ENCODE results near the gene OR4E1.

Gene OR4E1

DNA sequence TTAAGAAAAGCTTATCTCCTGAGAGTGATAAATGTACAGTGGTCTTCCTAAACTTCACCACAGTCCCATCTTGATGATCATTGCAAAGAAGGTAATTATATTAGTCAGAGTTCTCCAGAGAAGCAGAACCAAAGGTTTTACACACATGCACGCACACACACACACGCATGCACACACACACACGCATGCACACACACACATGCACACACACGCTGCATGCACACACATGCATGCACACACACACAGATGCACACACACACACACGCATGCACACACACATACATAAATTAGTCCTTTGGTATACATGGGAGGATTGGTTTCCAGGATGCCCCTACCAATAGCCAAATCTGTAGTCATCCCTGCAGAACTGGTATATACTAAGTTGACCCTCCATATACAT is 19.4 kb downstream of the OR4E1 start:
- ChIA-PET CTCF (no interaction called here), POLR2A (no interaction called here)
- Histone ChIP-seq H3K4me3 (ENCODE audit: control insufficient read depth in 1 of 7, extremely low read depth in 1 of 7, insufficient read depth in 4 of 7, low read depth in 2 of 7, low read length in 6 of 7) (no peak overlapping the region), H3K27ac (ENCODE audit: insufficient read depth in 1 of 2, low read depth in 1 of 2, low read length in 2 of 2, poor library complexity in 1 of 2, severe bottlenecking in 2 of 2) (no peak overlapping the region), H3K36me3 (ENCODE audit: control insufficient read depth in 4 of 4, insufficient read depth in 4 of 4, low read length in 3 of 4) (no peaks in the 10 kb centered on the region), H3K4me1 (ENCODE audit: control extremely low read depth in 1 of 4, control insufficient read depth in 4 of 4, insufficient read depth in 4 of 4, low read length in 3 of 4) (peaks cover 0 to 5% (median 2%) of the 10 kb centered on the region in 4 experiments), H3K27me3 (replicated peaks in 2 of 5; ENCODE audit: control insufficient read depth in 4 of 5, insufficient read depth in 5 of 5, low read length in 4 of 5) (peaks cover 0 to 5% (median 2%) of the 10 kb centered on the region in 5 experiments), H3K9me3 (ENCODE audit: control extremely low read depth in 1 of 5, control insufficient read depth in 4 of 5, insufficient read depth in 2 of 5, low read depth in 1 of 5, low read length in 4 of 5) (no peaks in the 10 kb centered on the region)
- 90% methylated on average over 2 of the region's 5 CpGs for WGBS (ENCODE audit: insufficient coverage)
- no peak for DNase-seq

DNA sequence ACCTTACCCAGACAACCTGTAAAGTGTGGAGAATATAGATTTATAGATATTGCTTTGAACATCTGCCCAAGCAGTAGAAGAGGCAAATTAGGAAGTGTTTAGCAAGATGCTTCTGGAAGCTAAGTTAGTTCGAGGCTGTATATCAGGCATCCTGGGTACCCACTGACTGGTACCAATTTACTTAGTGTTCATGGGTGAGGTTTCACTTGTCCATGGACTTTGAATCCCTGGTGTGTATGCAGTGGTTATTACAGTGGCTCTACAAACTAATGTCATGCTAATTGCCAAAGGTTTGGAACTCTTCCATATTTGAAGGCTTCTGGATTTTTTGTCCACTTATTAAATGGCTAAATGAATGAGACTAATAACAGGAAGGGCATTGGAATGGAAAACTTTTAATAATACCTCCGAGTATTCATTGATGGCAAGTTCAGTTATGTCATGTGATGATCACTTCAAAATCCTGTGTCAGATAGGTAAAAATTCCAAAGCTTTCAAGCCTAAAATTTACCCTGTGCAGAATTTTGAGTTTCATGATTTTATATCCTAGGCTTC is 20.2 kb downstream of the OR4E1 start, which contains the start of gene OR4E2:
OR4E2 (plus strand) TSS at position 505 of the 555 bp plus-strand sequence. CDS start 11,248 bp downstream, outside the sequence.
- WGBS (ENCODE audit: insufficient coverage) = 88% methylated on average over 1 of the region's 2 CpGs
- Histone ChIP-seq H3K36me3 (ENCODE audit: control insufficient read depth in 4 of 4, insufficient read depth in 4 of 4, low read length in 3 of 4) (no peaks in the 10 kb centered on the region), H3K27me3 (replicated peaks in 2 of 5; ENCODE audit: control insufficient read depth in 4 of 5, insufficient read depth in 5 of 5, low read length in 4 of 5) (peaks cover 0 to 4% (median 2%) of the 10 kb centered on the region in 5 experiments), H3K9me3 (ENCODE audit: control extremely low read depth in 1 of 5, control insufficient read depth in 4 of 5, insufficient read depth in 2 of 5, low read depth in 1 of 5, low read length in 4 of 5) (no peaks in the 10 kb centered on the region), H3K27ac (ENCODE audit: insufficient read depth in 1 of 2, low read depth in 1 of 2, low read length in 2 of 2, poor library complexity in 1 of 2, severe bottlenecking in 2 of 2) (no peak within 1 kb of the TSS), H3K4me3 (ENCODE audit: control insufficient read depth in 1 of 7, extremely low read depth in 1 of 7, insufficient read depth in 4 of 7, low read depth in 2 of 7, low read length in 6 of 7) (no peak within 1 kb of the TSS), H3K4me1 (ENCODE audit: control extremely low read depth in 1 of 4, control insufficient read depth in 4 of 4, insufficient read depth in 4 of 4, low read length in 3 of 4) (peaks cover 0 to 5% (median 2%) of the 10 kb centered on the region in 4 experiments)
- DNase-seq = no peak
- ChIA-PET CTCF (no interaction called here), POLR2A (no interaction called here)

DNA sequence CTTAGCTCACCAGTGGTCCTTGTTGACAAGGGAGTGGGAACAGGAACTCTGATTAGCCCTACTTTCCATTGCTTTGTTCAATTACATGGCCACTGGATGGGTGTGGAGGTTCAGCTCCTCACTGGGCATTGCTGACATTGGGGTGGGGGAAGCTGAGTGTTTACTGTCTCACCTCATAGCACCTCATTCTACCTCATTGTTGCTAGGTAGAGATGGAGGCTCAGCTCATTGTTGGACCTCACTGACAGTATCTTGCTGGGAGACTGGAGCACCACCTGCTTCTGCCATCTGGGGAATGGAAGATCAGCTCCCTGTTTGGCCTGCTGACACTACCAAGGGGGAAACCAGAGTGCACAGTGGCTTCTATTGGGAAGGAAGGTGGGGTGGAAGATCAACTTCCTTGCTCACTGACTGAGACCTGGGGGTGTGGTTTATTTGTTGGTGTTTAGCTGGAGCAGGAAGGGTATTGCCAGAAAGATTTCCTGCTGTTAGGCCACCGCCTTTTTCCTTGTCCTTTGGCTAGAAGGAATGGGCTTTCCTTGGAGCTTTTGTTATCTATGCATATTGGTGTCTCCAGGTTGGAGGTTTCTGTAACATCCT is 21.3 kb downstream of the OR4E1 start:
- Histone ChIP-seq H3K27ac (ENCODE audit: insufficient read depth in 1 of 2, low read depth in 1 of 2, low read length in 2 of 2, poor library complexity in 1 of 2, severe bottlenecking in 2 of 2) (no peak overlapping the region), H3K9me3 (ENCODE audit: control extremely low read depth in 1 of 5, control insufficient read depth in 4 of 5, insufficient read depth in 2 of 5, low read depth in 1 of 5, low read length in 4 of 5) (no peaks in the 10 kb centered on the region), H3K4me3 (ENCODE audit: control insufficient read depth in 1 of 7, extremely low read depth in 1 of 7, insufficient read depth in 4 of 7, low read depth in 2 of 7, low read length in 6 of 7) (no peak overlapping the region), H3K27me3 (replicated peaks in 2 of 5; ENCODE audit: control insufficient read depth in 4 of 5, insufficient read depth in 5 of 5, low read length in 4 of 5) (no peaks in the 10 kb centered on the region), H3K4me1 (ENCODE audit: control extremely low read depth in 1 of 4, control insufficient read depth in 4 of 4, insufficient read depth in 4 of 4, low read length in 3 of 4) (peaks cover 0 to 5% (median 2%) of the 10 kb centered on the region in 4 experiments), H3K36me3 (ENCODE audit: control insufficient read depth in 4 of 4, insufficient read depth in 4 of 4, low read length in 3 of 4) (no peaks in the 10 kb centered on the region)
- no peak for DNase-seq
- ChIA-PET CTCF (interaction anchor here (1.0 to 1.8 kb wide), 3 partner anchors 13 to 894 kb away, joined by 3 to 4 read pairs (median 3); no protein-coding TSS in a partner anchor), POLR2A (no interaction called here)
- 17% methylated on average over 1 of the region's 1 CpG for WGBS (ENCODE audit: insufficient coverage)

- ChIA-PET CTCF (no interaction called here), POLR2A (no interaction called here)
- H3K27ac ChIP-seq (ENCODE audit: insufficient read depth in 1 of 2, low read depth in 1 of 2, low read length in 2 of 2, poor library complexity in 1 of 2, severe bottlenecking in 2 of 2) = no peak overlapping the region
- no peak overlapping the region for H3K4me3 ChIP-seq (ENCODE audit: control insufficient read depth in 1 of 7, extremely low read depth in 1 of 7, insufficient read depth in 4 of 7, low read depth in 2 of 7, low read length in 6 of 7)
- H3K9me3 ChIP-seq (ENCODE audit: control extremely low read depth in 1 of 5, control insufficient read depth in 4 of 5, insufficient read depth in 2 of 5, low read depth in 1 of 5, low read length in 4 of 5) = peaks cover 0 to 1% (median 0%) of the 10 kb centered on the region in 5 experiments
- peaks cover 0 to 3% (median 1%) of the 10 kb centered on the region in 4 experiments for H3K4me1 ChIP-seq (ENCODE audit: control extremely low read depth in 1 of 4, control insufficient read depth in 4 of 4, insufficient read depth in 4 of 4, low read length in 3 of 4)
- H3K36me3 ChIP-seq (ENCODE audit: control insufficient read depth in 4 of 4, insufficient read depth in 4 of 4, low read length in 3 of 4) = no peaks in the 10 kb centered on the region
- H3K27me3 ChIP-seq (replicated peaks in 2 of 5; ENCODE audit: control insufficient read depth in 4 of 5, insufficient read depth in 5 of 5, low read length in 4 of 5) = no peaks in the 10 kb centered on the region
- DNase-seq = no peak
Observed at GRCh38 chr14:21647380-21647779, 26.2 kb downstream of the OR4E1 start.

- WGBS (ENCODE audit: insufficient coverage) = 89% methylated on average over 4 of the region's 5 CpGs
- no peaks in the 10 kb centered on the region for H3K27me3 ChIP-seq (replicated peaks in 2 of 5; ENCODE audit: control insufficient read depth in 4 of 5, insufficient read depth in 5 of 5, low read length in 4 of 5)
- H3K9me3 ChIP-seq (ENCODE audit: control extremely low read depth in 1 of 5, control insufficient read depth in 4 of 5, insufficient read depth in 2 of 5, low read depth in 1 of 5, low read length in 4 of 5) = peaks cover 0 to 1% (median 0%) of the 10 kb centered on the region in 5 experiments
- H3K4me3 ChIP-seq (ENCODE audit: control insufficient read depth in 1 of 7, extremely low read depth in 1 of 7, insufficient read depth in 4 of 7, low read depth in 2 of 7, low read length in 6 of 7) = no peak overlapping the region
- no peaks in the 10 kb centered on the region for H3K4me1 ChIP-seq (ENCODE audit: control extremely low read depth in 1 of 4, control insufficient read depth in 4 of 4, insufficient read depth in 4 of 4, low read length in 3 of 4)
- ChIA-PET POLR2A (no interaction called here), CTCF (interaction anchor here (1.0 kb wide), 1 partner anchor 15 kb away, joined by 3 read pairs; no protein-coding TSS in a partner anchor)
- H3K36me3 ChIP-seq (ENCODE audit: control insufficient read depth in 4 of 4, insufficient read depth in 4 of 4, low read length in 3 of 4) = no peaks in the 10 kb centered on the region
- no peak overlapping the region for H3K27ac ChIP-seq (ENCODE audit: insufficient read depth in 1 of 2, low read depth in 1 of 2, low read length in 2 of 2, poor library complexity in 1 of 2, severe bottlenecking in 2 of 2)
- no peak for DNase-seq
Observed at GRCh38 chr14:21643407-21643806, 30.2 kb downstream of the OR4E1 start.

GRCh38 chr14:21642683-21643082 is 30.9 kb downstream of the OR4E1 start:
- H3K36me3 ChIP-seq (ENCODE audit: control insufficient read depth in 4 of 4, insufficient read depth in 4 of 4, low read length in 3 of 4) = no peaks in the 10 kb centered on the region
- peaks cover 0 to 1% (median 0%) of the 10 kb centered on the region in 5 experiments for H3K9me3 ChIP-seq (ENCODE audit: control extremely low read depth in 1 of 5, control insufficient read depth in 4 of 5, insufficient read depth in 2 of 5, low read depth in 1 of 5, low read length in 4 of 5)
- no peak for DNase-seq
- POLR2A ChIA-PET = no interaction called here
- WGBS (ENCODE audit: insufficient coverage) = 100% methylated on average over 1 of the region's 3 CpGs
- H3K27ac ChIP-seq (ENCODE audit: insufficient read depth in 1 of 2, low read depth in 1 of 2, low read length in 2 of 2, poor library complexity in 1 of 2, severe bottlenecking in 2 of 2) = no peak overlapping the region
- H3K4me3 ChIP-seq (ENCODE audit: control insufficient read depth in 1 of 7, extremely low read depth in 1 of 7, insufficient read depth in 4 of 7, low read depth in 2 of 7, low read length in 6 of 7) = no peak overlapping the region
- peaks cover 0 to 2% (median 0%) of the 10 kb centered on the region in 4 experiments for H3K4me1 ChIP-seq (ENCODE audit: control extremely low read depth in 1 of 4, control insufficient read depth in 4 of 4, insufficient read depth in 4 of 4, low read length in 3 of 4)
- H3K27me3 ChIP-seq (replicated peaks in 2 of 5; ENCODE audit: control insufficient read depth in 4 of 5, insufficient read depth in 5 of 5, low read length in 4 of 5) = no peaks in the 10 kb centered on the region
- CTCF ChIA-PET = interaction anchor here (0.6 to 1.0 kb wide), 2 partner anchors 15 to 59 kb away, joined by 3 read pairs; no protein-coding TSS in a partner anchor

GRCh38 chr14:21634840-21635239 is 38.8 kb downstream of the OR4E1 start, which contains the start of gene OR10G2:
Gene OR10G2, minus strand, starts transcription at chr14:21634940. Its CDS starts 98 bp downstream, at chr14:21634842.
- ChIA-PET CTCF (no interaction called here), POLR2A (no interaction called here)
- 100% methylated on average over 4 of the region's 4 CpGs for WGBS (ENCODE audit: insufficient coverage)

More at GRCh38 chr14:21634840-21635239, 38.8 kb downstream of the OR4E1 start, which contains the start of gene OR10G2:
- no peak within 1 kb of the TSS for H3K27ac ChIP-seq (ENCODE audit: insufficient read depth in 1 of 2, low read depth in 1 of 2, low read length in 2 of 2, poor library complexity in 1 of 2, severe bottlenecking in 2 of 2)
- no peaks in the 10 kb centered on the region for H3K36me3 ChIP-seq (ENCODE audit: control insufficient read depth in 4 of 4, insufficient read depth in 4 of 4, low read length in 3 of 4)
- H3K9me3 ChIP-seq (ENCODE audit: control extremely low read depth in 1 of 5, control insufficient read depth in 4 of 5, insufficient read depth in 2 of 5, low read depth in 1 of 5, low read length in 4 of 5) = peaks cover 0 to 1% (median 0%) of the 10 kb centered on the region in 5 experiments
- H3K27me3 ChIP-seq (replicated peaks in 2 of 5; ENCODE audit: control insufficient read depth in 4 of 5, insufficient read depth in 5 of 5, low read length in 4 of 5) = no peaks in the 10 kb centered on the region
- peaks cover 0 to 2% (median 0%) of the 10 kb centered on the region in 4 experiments for H3K4me1 ChIP-seq (ENCODE audit: control extremely low read depth in 1 of 4, control insufficient read depth in 4 of 4, insufficient read depth in 4 of 4, low read length in 3 of 4)
- H3K4me3 ChIP-seq (ENCODE audit: control insufficient read depth in 1 of 7, extremely low read depth in 1 of 7, insufficient read depth in 4 of 7, low read depth in 2 of 7, low read length in 6 of 7) = no peak within 1 kb of the TSS
- DNase-seq = no peak
